CD14-positive monocyte (primary cell): Measurements from ENCODE around the gene MEX3C. TPM values are rescaled to one million over a fixed set of nuclear protein-coding genes. Genes with fewer than 3 reads are reported as not detected.
A peak's percentile ranks its signal among the peaks of the same experiment; 100 is the strongest.

Experiments
- DNase-seq, 3 donors: peaks; one replicate each; pipeline ENCODE4 v3.0.0-alpha.2; 2011 to 2022
- H2AFZ ChIP-seq: 2 replicates; pipeline ENCODE4 v1.6.0; 2012; ENCODE audit warnings: mild to moderate bottlenecking, low read depth, low read length, inconsistent platforms; ENCODE audit not compliant: insufficient read depth, poor library complexity, severe bottlenecking
- H3K27ac ChIP-seq, 2 donors: 1 replicate in 1 of 2; 2 replicates in 1 of 2; pipeline ENCODE4 v1.5.1; 2012 to 2013; ENCODE audit warnings: low read length in 2 of 2, control low read depth in 1 of 2, inconsistent platforms in 1 of 2, low read depth in 1 of 2, mild to moderate bottlenecking in 1 of 2
- H3K27me3 ChIP-seq, 2 donors: one replicate each; pipeline versions ENCODE4 v1.6.0 to v1.6.1; 2011 to 2013; ENCODE audit warnings: low read length in 2 of 2; ENCODE audit not compliant: control insufficient read depth in 2 of 2, insufficient read depth in 2 of 2
- H3K36me3 ChIP-seq, 2 donors: replicated peaks in 1 of 2; 1 replicate in 1 of 2; 2 replicates in 1 of 2; pipeline versions ENCODE4 v1.5.1 to v1.6.1; 2012 to 2013; ENCODE audit warnings: low read length in 2 of 2, control low read depth in 1 of 2, inconsistent platforms in 1 of 2, mild to moderate bottlenecking in 1 of 2; ENCODE audit not compliant: insufficient read depth in 2 of 2, control insufficient read depth in 1 of 2
- H3K4me1 ChIP-seq, 2 donors: 1 replicate in 1 of 2; 2 replicates in 1 of 2; pipeline versions ENCODE4 v1.5.1 to v1.6.1; 2012 to 2013; ENCODE audit warnings: low read length in 2 of 2, control low read depth in 1 of 2, inconsistent platforms in 1 of 2, mild to moderate bottlenecking in 1 of 2, moderate library complexity in 1 of 2; ENCODE audit not compliant: insufficient read depth in 2 of 2, control insufficient read depth in 1 of 2
- H3K4me2 ChIP-seq: replicated peaks from 2 replicates; pipeline ENCODE3; 2012; ENCODE audit warnings: low read length, moderate library complexity, mild to moderate bottlenecking; ENCODE audit not compliant: poor library complexity, severe bottlenecking; ENCODE audit errors: extremely low read depth
- H3K4me3 ChIP-seq, 3 experiments: fragments of 200-600 bp in 1 of 3; sonication (generic) in 1 of 3; replicated peaks in 1 of 3; 1 replicate in 2 of 3; 2 replicates in 1 of 3; pipeline ENCODE4 v1.5.1; 2011 to 2013; ENCODE audit warnings: low read length in 3 of 3, mild to moderate bottlenecking in 3 of 3, control low read depth in 2 of 3, low read depth in 2 of 3, inconsistent platforms in 1 of 3, moderate library complexity in 1 of 3
- H3K79me2 ChIP-seq: 2 replicates; pipeline ENCODE4 v1.6.0; 2012; ENCODE audit warnings: mild to moderate bottlenecking, control low read depth, inconsistent platforms, low read length, moderate library complexity; ENCODE audit not compliant: insufficient read depth
- H3K9ac ChIP-seq: 2 replicates; pipeline ENCODE4 v1.6.0; 2017; ENCODE audit warnings: low read length, mild to moderate bottlenecking; ENCODE audit not compliant: insufficient read depth, poor library complexity, severe bottlenecking
- H3K9me3 ChIP-seq, 2 donors: replicated peaks in 1 of 2; 1 replicate in 1 of 2; 2 replicates in 1 of 2; pipeline versions ENCODE4 v1.5.1 to v1.6.1; 2012 to 2013; ENCODE audit warnings: low read length in 2 of 2, control low read depth in 1 of 2; ENCODE audit not compliant: control insufficient read depth in 1 of 2, insufficient read depth in 1 of 2
- H4K20me1 ChIP-seq: 2 replicates; pipeline ENCODE4 v1.6.0; 2012; ENCODE audit warnings: mild to moderate bottlenecking, low read length, control low read depth, moderate library complexity; ENCODE audit not compliant: insufficient read depth
- H3K27ac Mint-ChIP-seq, 7 donors: one replicate each; pipeline ENCODE4 v1.8.0; 2020; ENCODE audit warnings: mild to moderate bottlenecking in 7 of 7, mixed read lengths in 7 of 7, moderate library complexity in 6 of 7, inconsistent platforms in 2 of 7
- H3K27me3 Mint-ChIP-seq, 3 donors: one replicate each; pipeline ENCODE4 v1.8.0; 2021 to 2022; ENCODE audit warnings: low read depth in 3 of 3, mild to moderate bottlenecking in 3 of 3, mixed read lengths in 3 of 3, moderate library complexity in 3 of 3, inconsistent platforms in 1 of 3
- H3K36me3 Mint-ChIP-seq, 2 donors: one replicate each; pipeline ENCODE4 v1.8.0; 2020; ENCODE audit warnings: mixed read lengths in 2 of 2, inconsistent platforms in 1 of 2, mild to moderate bottlenecking in 1 of 2
- H3K4me1 Mint-ChIP-seq: one replicate; pipeline ENCODE4 v1.8.0; 2020; ENCODE audit warnings: mild to moderate bottlenecking, mixed read lengths
- H3K4me3 Mint-ChIP-seq, 2 donors: one replicate each; pipeline ENCODE4 v1.8.0; 2020; ENCODE audit warnings: mild to moderate bottlenecking in 2 of 2, mixed read lengths in 2 of 2, moderate library complexity in 1 of 2
- H3K9me3 Mint-ChIP-seq, 7 donors: one replicate each; pipeline ENCODE4 v1.8.0; 2020 to 2022; ENCODE audit warnings: mixed read lengths in 7 of 7, mild to moderate bottlenecking in 6 of 7, moderate library complexity in 6 of 7, inconsistent platforms in 2 of 7
- WGBS: methylation state at CpG from one replicate; pipeline ENCODE4 v1.1.5; 2013; ENCODE audit warnings: missing lambda C conversion rate; ENCODE audit not compliant: insufficient coverage; 5-methylcytosine and 5-hydroxymethylcytosine counted together
- intact Hi-C, 2 donors: fragments of 100-400 bp; cut with micrococcal nuclease; formaldehyde crosslinking; loops; one replicate each; pipeline versions ENCODE4 v1.15.0 to v1.15.1; 2023
- polyA plus RNA-seq, 3 donors: library from polyadenylated mRNA; depleted of rRNA in 1 of 3; unstranded in 2 of 3; stranded (reverse) in 1 of 3; fragments of 300-500 nt in 2 of 3; fragments of >200 nt in 1 of 3; fragmentation: Illumina TruSeq in 2 of 3; gene quantifications; 1 replicate in 2 of 3; 2 replicates in 1 of 3; pipeline ENCODE4 v1.2.3, GENCODE V29; 2012 to 2021
- TF ChIP-seq, protein P1 (sequence below): fragments of 200-600 bp; IDR thresholded peaks from one replicate; pipeline ENCODE4 v1.8.0; 2022; ENCODE audit warnings: antibody characterized with exemption, mild to moderate bottlenecking

MEX3C gene
- polyA plus RNA-seq, 3 donors: 2.3 to 41.3 (median 5.2) TPM

DNA sequence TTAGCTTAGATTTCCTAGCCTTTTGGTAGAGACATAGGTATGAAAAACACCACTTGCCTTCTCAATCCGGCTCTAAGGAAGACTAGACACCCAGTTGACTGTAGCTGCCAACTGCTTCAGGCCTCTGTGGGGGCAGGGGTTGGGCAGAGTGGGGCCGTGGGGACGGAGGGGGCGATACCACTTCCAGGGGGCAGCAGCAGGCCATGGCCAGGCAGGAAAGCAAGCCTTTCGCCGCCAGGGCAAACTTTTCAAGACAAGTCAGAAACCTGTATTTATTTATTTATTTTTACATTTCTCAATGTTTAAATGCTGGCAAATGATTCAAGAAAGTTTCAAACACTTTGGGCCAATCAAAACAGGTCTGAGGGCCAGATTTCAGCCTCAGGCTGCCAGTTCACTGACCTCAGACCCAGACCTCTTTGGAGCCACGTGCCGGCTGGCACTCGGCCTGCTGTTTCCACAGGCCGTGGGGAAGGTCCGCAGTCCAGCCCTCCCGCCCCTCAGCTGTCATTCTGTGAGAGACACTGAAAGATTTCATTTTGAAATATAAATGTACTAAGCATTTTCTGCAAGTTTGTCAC is 63.8 kb downstream of the MEX3C start:
- Mint-ChIP-seq H3K4me1 (no peaks in the 10 kb centered on the region), H3K36me3 (no peaks in the 10 kb centered on the region), H3K27me3 (peaks cover 0 to 3% (median 0%) of the 10 kb centered on the region in 3 donors), H3K9me3 (peaks cover 0 to 4% (median 2%) of the 10 kb centered on the region in 7 donors), H3K27ac (peak overlapping the region in 1 of 7 donors; percentile 68), H3K4me3 (no peak overlapping the region)
- H3K4me2 ChIP-seq: no peak overlapping the region
- intact Hi-C loops: no loop called here
- H3K4me3 ChIP-seq: no peak overlapping the region
- WGBS: 94% methylated on average over 6 of the region's 12 CpGs
- no peak overlapping the region for H3K27ac ChIP-seq
- peaks cover 0 to 4% of the 10 kb centered on the region in 2 donors for H3K9me3 ChIP-seq
- H3K9ac ChIP-seq: no peak overlapping the region
- H2AFZ ChIP-seq: no peak overlapping the region
- no peak for DNase-seq
- no peaks in the 10 kb centered on the region for H3K36me3 ChIP-seq
- no peaks in the 10 kb centered on the region for H3K79me2 ChIP-seq
- H3K27me3 ChIP-seq: no peaks in the 10 kb centered on the region
- TF ChIP-seq, protein P1, sequence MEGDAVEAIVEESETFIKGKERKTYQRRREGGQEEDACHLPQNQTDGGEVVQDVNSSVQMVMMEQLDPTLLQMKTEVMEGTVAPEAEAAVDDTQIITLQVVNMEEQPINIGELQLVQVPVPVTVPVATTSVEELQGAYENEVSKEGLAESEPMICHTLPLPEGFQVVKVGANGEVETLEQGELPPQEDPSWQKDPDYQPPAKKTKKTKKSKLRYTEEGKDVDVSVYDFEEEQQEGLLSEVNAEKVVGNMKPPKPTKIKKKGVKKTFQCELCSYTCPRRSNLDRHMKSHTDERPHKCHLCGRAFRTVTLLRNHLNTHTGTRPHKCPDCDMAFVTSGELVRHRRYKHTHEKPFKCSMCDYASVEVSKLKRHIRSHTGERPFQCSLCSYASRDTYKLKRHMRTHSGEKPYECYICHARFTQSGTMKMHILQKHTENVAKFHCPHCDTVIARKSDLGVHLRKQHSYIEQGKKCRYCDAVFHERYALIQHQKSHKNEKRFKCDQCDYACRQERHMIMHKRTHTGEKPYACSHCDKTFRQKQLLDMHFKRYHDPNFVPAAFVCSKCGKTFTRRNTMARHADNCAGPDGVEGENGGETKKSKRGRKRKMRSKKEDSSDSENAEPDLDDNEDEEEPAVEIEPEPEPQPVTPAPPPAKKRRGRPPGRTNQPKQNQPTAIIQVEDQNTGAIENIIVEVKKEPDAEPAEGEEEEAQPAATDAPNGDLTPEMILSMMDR: no peak
- no peaks in the 10 kb centered on the region for H4K20me1 ChIP-seq
- no peaks in the 10 kb centered on the region for H3K4me1 ChIP-seq

DNA sequence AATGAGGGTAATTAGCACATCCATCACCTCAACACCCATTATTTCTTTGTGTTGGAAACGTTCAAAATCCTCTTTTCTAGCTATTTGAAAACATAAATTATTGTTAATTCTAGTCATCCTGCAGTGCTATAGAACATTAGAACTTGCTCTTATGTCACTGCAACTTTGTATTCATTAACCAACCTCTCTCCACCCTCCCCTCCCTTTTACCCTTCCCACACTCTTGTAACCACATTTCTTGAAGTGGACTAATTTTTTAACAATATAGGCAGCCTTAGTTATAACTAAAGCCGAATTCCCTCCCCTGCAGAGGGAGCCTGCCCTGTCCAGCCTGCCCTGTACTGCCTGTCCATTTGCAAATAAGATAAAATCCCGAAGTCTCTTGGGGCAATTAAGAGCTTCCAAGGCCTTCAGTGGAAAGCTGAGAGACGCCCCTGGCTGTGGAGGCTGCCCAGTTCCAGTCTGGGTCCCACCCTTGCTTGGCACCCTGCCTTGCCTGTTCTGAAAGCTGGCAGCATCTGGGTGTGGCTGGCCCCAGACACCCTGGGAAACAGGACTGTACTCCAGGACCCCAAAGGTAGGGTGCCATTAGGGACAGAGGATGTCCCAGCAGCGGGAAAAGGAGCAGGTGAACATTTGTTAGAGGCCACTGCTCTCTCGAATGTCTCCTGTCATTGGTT is 65.1 kb downstream of the MEX3C start:
- no peak for DNase-seq
- TF ChIP-seq, protein P1: no peak
- Histone ChIP-seq H3K9me3 (peaks cover 0 to 4% of the 10 kb centered on the region in 2 donors), H3K79me2 (no peaks in the 10 kb centered on the region), H4K20me1 (no peaks in the 10 kb centered on the region), H3K4me2 (no peak overlapping the region), H3K4me3 (no peak overlapping the region), H3K27ac (no peak overlapping the region), H3K36me3 (no peaks in the 10 kb centered on the region), H3K4me1 (no peaks in the 10 kb centered on the region), H3K27me3 (no peaks in the 10 kb centered on the region), H2AFZ (no peak overlapping the region), H3K9ac (no peak overlapping the region)
- H3K4me1 Mint-ChIP-seq: no peaks in the 10 kb centered on the region
- H3K4me3 Mint-ChIP-seq: no peak overlapping the region
- intact Hi-C loops: no loop called here
- no peaks in the 10 kb centered on the region for H3K36me3 Mint-ChIP-seq
- H3K9me3 Mint-ChIP-seq: peaks cover 0 to 4% (median 2%) of the 10 kb centered on the region in 7 donors
- peaks cover 0 to 5% (median 0%) of the 10 kb centered on the region in 3 donors for H3K27me3 Mint-ChIP-seq
- 97% methylated on average over 5 of the region's 6 CpGs for WGBS
- no peak overlapping the region for H3K27ac Mint-ChIP-seq
